ENCODE results near the gene DHX9. TPM values are rescaled to one million over a fixed set of nuclear protein-coding genes. Genes with fewer than 3 reads are reported as not detected.

The DHX9 gene
- total and polyA plus RNA-seq, 10 of the 15 experiments (the other 5 are each of a cell fraction or from before 2014, with no cell fraction given): 90.7 to 234 (median 217) TPM

- ChIA-PET SMC1A (ENCODE audit: uncharacterized antibody, unreplicated experiment) (interaction anchor here (1.1 kb wide), 1 partner anchor 18 kb away, joined by 3 read pairs; no protein-coding TSS in a partner anchor), POLR2A (no interaction called here), RAD21 (ENCODE audit: unreplicated experiment) (no interaction called here), CTCF (no interaction called here)
- TF ChIP-seq EGR1 (IDR thresholded peaks at IDR 0.05; ENCODE audit: borderline replicate concordance in 1 of 2, low read depth in 2 of 2, low read length in 2 of 2) (no peak), USF1 (IDR thresholded peaks at IDR 0.05; ENCODE audit: borderline replicate concordance, extremely low read length, insufficient read depth, low read depth, low read length) (no peak), RUNX3 (IDR thresholded peaks at IDR 0.05; ENCODE audit: low read length) (no peak), ZNF622 (IDR thresholded peaks at IDR 0.05) (no peak), CREB1 (IDR thresholded peaks at IDR 0.05; ENCODE audit: low read depth) (no peak), KLF5 (IDR thresholded peaks at IDR 0.05; ENCODE audit: partially characterized antibody) (no peak), DPF2 (IDR thresholded peaks at IDR 0.05) (no peak), CHD4 (IDR thresholded peaks at IDR 0.05) (no peak)
- H3K9me3 ChIP-seq (replicated peaks; ENCODE audit: control insufficient read depth, insufficient read depth, low read length): no peaks in the 10 kb centered on the region
- no peak overlapping the region for H2AFZ ChIP-seq (ENCODE audit: control insufficient read depth, low read depth, low read length)
- intact Hi-C loops (cut with micrococcal nuclease; ENCODE audit: unreplicated experiment) (no loop called here), in situ Hi-C loops (cut with MboI) (no loop called here)
- FAIRE-seq: no peak
- H3K4me3 ChIP-seq: no peak overlapping the region
- H3K79me2 ChIP-seq (ENCODE audit: control insufficient read depth, insufficient read depth, low read length): no peaks in the 10 kb centered on the region
- H3K4me1 ChIP-seq (ENCODE audit: control insufficient read depth, insufficient read depth, low read length): no peaks in the 10 kb centered on the region
- BruUV-seq (replicated peaks): no TSS peak
- H3K9ac ChIP-seq (ENCODE audit: control insufficient read depth, insufficient read depth, low read length): no peak overlapping the region
- peaks cover 16 to 69% of the 10 kb centered on the region in 2 experiments for H3K36me3 ChIP-seq (ENCODE audit: control insufficient read depth in 2 of 2, insufficient read depth in 2 of 2, low read length in 1 of 2)
- H3K4me2 ChIP-seq (ENCODE audit: control insufficient read depth, insufficient read depth): no peak overlapping the region
- no peak for ATAC-seq
- H4K20me1 ChIP-seq (ENCODE audit: control insufficient read depth, insufficient read depth): no peaks in the 10 kb centered on the region
- H3K27me3 ChIP-seq (replicated peaks in 1 of 2; ENCODE audit: control insufficient read depth in 2 of 2, insufficient read depth in 2 of 2, low read length in 1 of 2): no peaks in the 10 kb centered on the region
- DNase-seq (ENCODE audit: low read depth, low spot score): no peak
- H3K27ac ChIP-seq (ENCODE audit: control insufficient read depth, insufficient read depth): no peak overlapping the region
- WGBS (ENCODE audit: insufficient coverage, insufficient replicate concordance, low lambda C conversion rate, missing lambda C conversion rate): 98% methylated on average over 7 of the region's 7 CpGs
Measured at GRCh38 chr1:182877842-182878241, 38.7 kb downstream of the DHX9 start.

GRCh38 chr1:182884872-182885271 lies 45.7 kb downstream of the DHX9 start:
- ChIA-PET RAD21 (ENCODE audit: unreplicated experiment) (no interaction called here), POLR2A (no interaction called here), CTCF (no interaction called here), SMC1A (ENCODE audit: uncharacterized antibody, unreplicated experiment) (no interaction called here)
- Histone ChIP-seq H3K4me2 (ENCODE audit: control insufficient read depth, insufficient read depth) (no peak overlapping the region), H3K27ac (ENCODE audit: control insufficient read depth, insufficient read depth) (no peak overlapping the region), H3K79me2 (ENCODE audit: control insufficient read depth, insufficient read depth, low read length) (no peaks in the 10 kb centered on the region), H2AFZ (ENCODE audit: control insufficient read depth, low read depth, low read length) (no peak overlapping the region), H4K20me1 (ENCODE audit: control insufficient read depth, insufficient read depth) (no peaks in the 10 kb centered on the region), H3K4me1 (ENCODE audit: control insufficient read depth, insufficient read depth, low read length) (no peaks in the 10 kb centered on the region), H3K9me3 (replicated peaks; ENCODE audit: control insufficient read depth, insufficient read depth, low read length) (no peaks in the 10 kb centered on the region), H3K27me3 (replicated peaks in 1 of 2; ENCODE audit: control insufficient read depth in 2 of 2, insufficient read depth in 2 of 2, low read length in 1 of 2) (no peaks in the 10 kb centered on the region), H3K36me3 (ENCODE audit: control insufficient read depth in 2 of 2, insufficient read depth in 2 of 2, low read length in 1 of 2) (peaks cover 19 to 68% of the 10 kb centered on the region in 2 experiments), H3K9ac (ENCODE audit: control insufficient read depth, insufficient read depth, low read length) (no peak overlapping the region), H3K4me3 (no peak overlapping the region)
- FAIRE-seq (no peak), DNase-seq (ENCODE audit: low read depth, low spot score) (no peak), ATAC-seq (no peak)
- intact Hi-C loops (cut with micrococcal nuclease; ENCODE audit: unreplicated experiment) (loop anchor here (5.0 kb wide), 1 partner anchor 38 kb away; no protein-coding TSS in a partner anchor), in situ Hi-C loops (cut with MboI) (loop anchor here (5.0 to 10.0 kb wide), 2 partner anchors 33 to 660 kb away; no protein-coding TSS in a partner anchor)
- no TSS peak for BruUV-seq (replicated peaks)
- TF ChIP-seq CBX5 (IDR thresholded peaks at IDR 0.05; ENCODE audit: low read depth): no peak
- no peak for TF ChIP-seq MYC (IDR thresholded peaks at IDR 0.05; ENCODE audit: insufficient read depth, insufficient read length, insufficient replicate concordance, low read length, severe bottlenecking)
